Measurements from ENCODE around the gene TBL3.
A peak's percentile ranks its signal among the peaks of the same experiment; 100 is the strongest.
"Not testable (repeated sequence)": the region's sequence is repeated elsewhere in the genome, so short reads cannot be mapped to it uniquely, and the experiment has no call there.

The TBL3 gene

GRCh38 chr16:1971796-1972489, at the start of gene TBL3:
TBL3 (plus strand) TSS chr16:1972053; CDS start chr16:1972165, 112 bp downstream.
- DNase-seq (ENCODE audit: low read depth): peak; percentile 94

GRCh38 chr16:1922357-1922756, 49.5 kb upstream of the TBL3 start:
- DNase-seq (ENCODE audit: low read depth): no peak

GRCh38 chr16:1923299-1924034, 48.4 kb upstream of the TBL3 start:
- DNase-seq (ENCODE audit: low read depth): peak; percentile 51

GRCh38 chr16:1924095-1924494, 47.8 kb upstream of the TBL3 start:
- no peak for DNase-seq (ENCODE audit: low read depth)

GRCh38 chr16:1926271-1926670, 45.6 kb upstream of the TBL3 start:
- DNase-seq (ENCODE audit: low read depth): no peak

- peak; percentile 46 for DNase-seq (ENCODE audit: low read depth)
Observed at GRCh38 chr16:1929105-1929504, 42.7 kb upstream of the TBL3 start.

GRCh38 chr16:1929578-1930337, 42.1 kb upstream of the TBL3 start:
- DNase-seq (ENCODE audit: low read depth): peak; percentile 80

GRCh38 chr16:1930338-1930720, 41.5 kb upstream of the TBL3 start:
- no peak for DNase-seq (ENCODE audit: low read depth)

- peak; percentile 24 for DNase-seq (ENCODE audit: low read depth)
Observed at GRCh38 chr16:1932050-1933028, 39.5 kb upstream of the TBL3 start.

GRCh38 chr16:1933097-1933661, 38.7 kb upstream of the TBL3 start:
- DNase-seq (ENCODE audit: low read depth): no peak

- DNase-seq (ENCODE audit: low read depth): no peak
Observed at GRCh38 chr16:1936945-1937479, 34.8 kb upstream of the TBL3 start.

GRCh38 chr16:1938316-1938715, 33.5 kb upstream of the TBL3 start:
- no peak for DNase-seq (ENCODE audit: low read depth)

GRCh38 chr16:1938910-1939309, 32.9 kb upstream of the TBL3 start:
- no peak for DNase-seq (ENCODE audit: low read depth)

GRCh38 chr16:1939833-1940232, 32.0 kb upstream of the TBL3 start:
- not testable (repeated sequence) for DNase-seq (ENCODE audit: low read depth)

- no peak for DNase-seq (ENCODE audit: low read depth)
Observed at GRCh38 chr16:1940273-1941161, 31.3 kb upstream of the TBL3 start.

GRCh38 chr16:1941162-1942046, 30.4 kb upstream of the TBL3 start:
- DNase-seq (ENCODE audit: low read depth): no peak

GRCh38 chr16:1942047-1942809, 29.6 kb upstream of the TBL3 start:
- DNase-seq (ENCODE audit: low read depth): peak; percentile 54
